ENCODE results near the gene CTNNA3.

GRCh38 chr10:67492317-67493019 lies 203.5 kb downstream of the CTNNA3 start:
- TF ChIP-seq CTCF (IDR thresholded peaks at IDR 0.05 in 8 of 11, conservative IDR thresholded peaks at IDR 0.05 in 3 of 11) = no peak
- TF ChIP-seq POLR2A (IDR thresholded peaks at IDR 0.05) = no peak
- no peak for TF ChIP-seq POLR2AphosphoS5 (IDR thresholded peaks at IDR 0.05)

Measured in spleen (tissue), 7 donors.